Mesodermal cell (in vitro differentiated cells): ENCODE data around the gene TARS1.

Experiments
- H3K27ac ChIP-seq: 2 replicates; pipeline ENCODE4 v1.7.0; 2013; ENCODE audit warnings: mild to moderate bottlenecking, low read depth, low read length, moderate library complexity; ENCODE audit not compliant: severe bottlenecking
- H3K36me3 ChIP-seq: 2 replicates; pipeline ENCODE4 v1.7.1; 2013; ENCODE audit warnings: mild to moderate bottlenecking, low read length, moderate library complexity; ENCODE audit not compliant: control insufficient read depth, insufficient read depth
- H3K4me1 ChIP-seq: one replicate; pipeline ENCODE4 v1.7.1; 2013; ENCODE audit warnings: mild to moderate bottlenecking, low read length; ENCODE audit not compliant: insufficient read depth, control insufficient read depth, poor library complexity, severe bottlenecking
- H3K4me3 ChIP-seq: 2 replicates; pipeline ENCODE4 v1.7.0; 2013; ENCODE audit warnings: low read length, control low read depth, mild to moderate bottlenecking; ENCODE audit not compliant: insufficient read depth, poor library complexity, severe bottlenecking; ENCODE audit errors: extremely low read depth
- H3K9me3 ChIP-seq: 2 replicates; pipeline ENCODE4 v1.7.1; 2013; ENCODE audit warnings: mild to moderate bottlenecking, low read length, moderate library complexity; ENCODE audit not compliant: control insufficient read depth
- WGBS, 2 experiments: methylation state at CpG; one replicate each; pipeline ENCODE4 v1.1.5; 2013; ENCODE audit warnings: missing lambda C conversion rate in 2 of 2; ENCODE audit not compliant: insufficient coverage in 2 of 2; 5-methylcytosine and 5-hydroxymethylcytosine counted together

The TARS1 gene

GRCh38 chr5:33468775-33469435 lies 28.1 kb downstream of the TARS1 start:
- no peaks in the 10 kb centered on the region for H3K9me3 ChIP-seq
- no peak overlapping the region for H3K27ac ChIP-seq
- WGBS, 2 experiments, result 94 to 97% methylated on average over 4 to 7 of the region's 9 CpGs
- peaks cover 96% of the 10 kb centered on the region for H3K36me3 ChIP-seq
- no peak overlapping the region for H3K4me3 ChIP-seq
- no peaks in the 10 kb centered on the region for H3K4me1 ChIP-seq

GRCh38 chr5:33470544-33470943 lies 29.8 kb downstream of the TARS1 start:
- H3K9me3 ChIP-seq, result no peaks in the 10 kb centered on the region
- no peak overlapping the region for H3K27ac ChIP-seq
- WGBS, 2 experiments, result 86 to 90% methylated on average over 1 to 2 of the region's 3 CpGs
- H3K4me1 ChIP-seq, result no peaks in the 10 kb centered on the region
- no peak overlapping the region for H3K4me3 ChIP-seq
- peaks cover 97% of the 10 kb centered on the region for H3K36me3 ChIP-seq

GRCh38 chr5:33472805-33473409 lies 32.1 kb downstream of the TARS1 start:
- H3K9me3 ChIP-seq, result no peaks in the 10 kb centered on the region
- no peaks in the 10 kb centered on the region for H3K4me1 ChIP-seq
- H3K27ac ChIP-seq, result no peak overlapping the region
- peaks cover 94% of the 10 kb centered on the region for H3K36me3 ChIP-seq
- WGBS, 2 experiments, result 20 to 67% methylated on average over 1 to 2 of the region's 2 CpGs
- H3K4me3 ChIP-seq, result no peak overlapping the region

- Histone ChIP-seq H3K27ac (no peak overlapping the region), H3K4me1 (no peaks in the 10 kb centered on the region), H3K9me3 (no peaks in the 10 kb centered on the region), H3K4me3 (no peak overlapping the region), H3K36me3 (peaks cover 85% of the 10 kb centered on the region)
- no CpG with 5 or more reads among the region's 2 CpGs for WGBS, 2 experiments
Measured at GRCh38 chr5:33474004-33474403, 33.2 kb downstream of the TARS1 start.

- Histone ChIP-seq H3K36me3 (peaks cover 79% of the 10 kb centered on the region), H3K4me3 (no peak overlapping the region), H3K4me1 (no peaks in the 10 kb centered on the region), H3K27ac (no peak overlapping the region), H3K9me3 (no peaks in the 10 kb centered on the region)
- WGBS, 2 experiments, result 95 to 100% methylated on average over 2 to 3 of the region's 3 CpGs
Measured at GRCh38 chr5:33474931-33475499, 34.2 kb downstream of the TARS1 start.

GRCh38 chr5:33475706-33476105 lies 34.9 kb downstream of the TARS1 start:
- Histone ChIP-seq H3K4me3 (no peak overlapping the region), H3K36me3 (peaks cover 74% of the 10 kb centered on the region), H3K27ac (no peak overlapping the region), H3K9me3 (no peaks in the 10 kb centered on the region), H3K4me1 (no peaks in the 10 kb centered on the region)
- WGBS, 2 experiments, result 100% methylated on average over 2 of the region's 5 CpGs; no CpG with 5 or more reads in 1 of the 2 experiments

- Histone ChIP-seq H3K27ac (no peak overlapping the region), H3K36me3 (peaks cover 61% of the 10 kb centered on the region), H3K9me3 (no peaks in the 10 kb centered on the region), H3K4me1 (no peaks in the 10 kb centered on the region), H3K4me3 (no peak overlapping the region)
- 94 to 95% methylated on average over 2 to 3 of the region's 3 CpGs for WGBS, 2 experiments
Measured at GRCh38 chr5:33476992-33477391, 36.2 kb downstream of the TARS1 start.

- Histone ChIP-seq H3K9me3 (no peaks in the 10 kb centered on the region), H3K4me3 (no peak overlapping the region), H3K36me3 (peaks cover 53% of the 10 kb centered on the region), H3K27ac (no peak overlapping the region), H3K4me1 (no peaks in the 10 kb centered on the region)
- 100% methylated on average over 1 of the region's 2 CpGs; no CpG with 5 or more reads in 1 of the 2 experiments for WGBS, 2 experiments
Measured at GRCh38 chr5:33477816-33478215, 37.1 kb downstream of the TARS1 start.

- 90 to 94% methylated on average over 2 of the region's 3 CpGs for WGBS, 2 experiments
- Histone ChIP-seq H3K36me3 (peaks cover 39% of the 10 kb centered on the region), H3K27ac (no peak overlapping the region), H3K4me3 (no peak overlapping the region), H3K4me1 (no peaks in the 10 kb centered on the region), H3K9me3 (no peaks in the 10 kb centered on the region)
Measured at GRCh38 chr5:33479311-33479710, 38.5 kb downstream of the TARS1 start.

GRCh38 chr5:33480876-33481275 lies 40.1 kb downstream of the TARS1 start:
- no peaks in the 10 kb centered on the region for H3K4me1 ChIP-seq
- no peak overlapping the region for H3K27ac ChIP-seq
- H3K9me3 ChIP-seq, result no peaks in the 10 kb centered on the region
- peaks cover 23% of the 10 kb centered on the region for H3K36me3 ChIP-seq
- H3K4me3 ChIP-seq, result no peak overlapping the region
- WGBS, 2 experiments, result no CpG with 5 or more reads among the region's 2 CpGs

- Histone ChIP-seq H3K9me3 (no peaks in the 10 kb centered on the region), H3K4me1 (no peaks in the 10 kb centered on the region), H3K4me3 (no peak overlapping the region), H3K36me3 (peaks cover 8% of the 10 kb centered on the region), H3K27ac (no peak overlapping the region)
- WGBS, 2 experiments, result 52 to 70% methylated on average over 7 of the region's 7 CpGs
Measured at GRCh38 chr5:33482335-33482734, 41.6 kb downstream of the TARS1 start.
